GM18517 (cell line): ENCODE data around the gene LBH.

Experiments used
- ATAC-seq: cut with Tn5 transposase; IDR thresholded peaks from one replicate; pipeline ENCODE4 v1.9.1; 2021; ENCODE audit warnings: mild to moderate bottlenecking, moderate library complexity; ENCODE audit not compliant: unreplicated experiment

LBH gene

GRCh38 chr2:30272286-30272685 is 41.0 kb downstream of the LBH start:
- no peak for ATAC-seq

GRCh38 chr2:30272761-30273573 is 41.6 kb downstream of the LBH start:
- ATAC-seq, result no peak

- ATAC-seq, result no peak
Observed at GRCh38 chr2:30273574-30273929, 42.2 kb downstream of the LBH start.

- ATAC-seq, result no peak
Observed at GRCh38 chr2:30275256-30275655, 43.9 kb downstream of the LBH start.

GRCh38 chr2:30276455-30276911 is 45.1 kb downstream of the LBH start:
- ATAC-seq, result no peak

- no peak for ATAC-seq
Observed at GRCh38 chr2:30277582-30277981, 46.2 kb downstream of the LBH start.

- ATAC-seq, result no peak
Observed at GRCh38 chr2:30278419-30278818, 47.1 kb downstream of the LBH start.

GRCh38 chr2:30280596-30281434 is 49.5 kb downstream of the LBH start:
- no peak for ATAC-seq

- no peak for ATAC-seq
Observed at GRCh38 chr2:30282081-30282480, 50.7 kb downstream of the LBH start.

- no peak for ATAC-seq
Observed at GRCh38 chr2:30282721-30283120, 51.4 kb downstream of the LBH start.

GRCh38 chr2:30283931-30284565 is 52.7 kb downstream of the LBH start:
- no peak for ATAC-seq

- no peak for ATAC-seq
Observed at GRCh38 chr2:30285758-30286157, 54.4 kb downstream of the LBH start.

GRCh38 chr2:30287190-30287840 is 56.0 kb downstream of the LBH start:
- ATAC-seq, result peak; percentile 7

GRCh38 chr2:30287857-30288513 is 56.7 kb downstream of the LBH start:
- peak; percentile 80 for ATAC-seq

- ATAC-seq, result no peak
Observed at GRCh38 chr2:30288561-30288960, 57.2 kb downstream of the LBH start.

- no peak for ATAC-seq
Observed at GRCh38 chr2:30293303-30293921, 62.1 kb downstream of the LBH start.

- no peak for ATAC-seq
Observed at GRCh38 chr2:30294133-30294532, 62.8 kb downstream of the LBH start.

- ATAC-seq, result no peak
Observed at GRCh38 chr2:30296496-30296895, 65.2 kb downstream of the LBH start.

- ATAC-seq, result no peak
Observed at GRCh38 chr2:30298302-30298701, 67.0 kb downstream of the LBH start.

GRCh38 chr2:30300122-30300455 is 68.8 kb downstream of the LBH start:
- ATAC-seq, result no peak
